H1 (cell line): ENCODE measurements around the gene HIPK2. TPM values are rescaled to one million over a fixed set of nuclear protein-coding genes. Genes with fewer than 3 reads are reported as not detected.

Experiments
- BCL11A ChIP-seq, 2 experiments: IDR thresholded peaks; one replicate each; pipeline ENCODE4 v1.6.1; 2011; ENCODE audit warnings: low read depth in 2 of 2, low read length in 2 of 2, mild to moderate bottlenecking in 2 of 2
- CBX8 ChIP-seq: fragments of 300-800, 300-1000 bp; sonication (generic); IDR thresholded peaks from 2 replicates; pipeline ENCODE4 v1.7.1; 2016; ENCODE audit warnings: low read depth, low read length, borderline replicate concordance
- POLR2A ChIP-seq, 2 experiments: IDR thresholded peaks; 1 replicate in 1 of 2; 2 replicates in 1 of 2; pipeline ENCODE4 v1.6.1; 2011; ENCODE audit warnings: low read depth in 2 of 2, low read length in 2 of 2, mild to moderate bottlenecking in 2 of 2; ENCODE audit errors: control extremely low read depth in 1 of 2
- RAD21 ChIP-seq, 2 experiments: IDR thresholded peaks in 1 of 2; conservative IDR thresholded peaks in 1 of 2; 2 replicates each; pipeline ENCODE4 v1.6.1; 2011; ENCODE audit warnings: low read depth in 2 of 2, low read length in 2 of 2, improper control_type of control experiment in 1 of 2, inconsistent platforms in 1 of 2, mild to moderate bottlenecking in 1 of 2, moderate library complexity in 1 of 2
- polyA plus RNA-seq, 7 experiments: library from polyadenylated mRNA; depleted of rRNA in 3 of 7; stranded (reverse) in 5 of 7; unstranded in 2 of 7; fragments of >200 nt in 5 of 7; fragments of 200-250 nt in 2 of 7; gene quantifications; 1 replicate in 5 of 7; 2 replicates in 1 of 7; 4 replicates in 1 of 7; pipeline versions ENCODE4 v1.2.1 to v1.2.3, GENCODE V29; 2011 to 2013; ENCODE audit warnings: missing spikeins in 2 of 7, mixed read lengths in 2 of 7
- total RNA-seq: library from RNA; stranded (reverse); fragmentation: NEBNext Ultra II Directional; extraction: Animal tissue kit (Norgen Biotek cat#: 25700); gene quantifications from 2 replicates; pipeline ENCODE4 v1.2.1, GENCODE V29; 2021
- TF ChIP-seq, protein P1 (sequence below): IDR thresholded peaks from 2 replicates; pipeline ENCODE4 v1.6.1; 2011; ENCODE audit warnings: low read length, improper control_type of control experiment
- TF ChIP-seq, protein P2 (sequence below): IDR thresholded peaks from 2 replicates; pipeline ENCODE4 v1.6.1; 2012; ENCODE audit warnings: inconsistent platforms

HIPK2 gene
- total and polyA plus RNA-seq, 2 of the 8 experiments (the other 6 are each of a cell fraction or from before 2014, with no cell fraction given): 8.3 to 24.3 TPM

DNA sequence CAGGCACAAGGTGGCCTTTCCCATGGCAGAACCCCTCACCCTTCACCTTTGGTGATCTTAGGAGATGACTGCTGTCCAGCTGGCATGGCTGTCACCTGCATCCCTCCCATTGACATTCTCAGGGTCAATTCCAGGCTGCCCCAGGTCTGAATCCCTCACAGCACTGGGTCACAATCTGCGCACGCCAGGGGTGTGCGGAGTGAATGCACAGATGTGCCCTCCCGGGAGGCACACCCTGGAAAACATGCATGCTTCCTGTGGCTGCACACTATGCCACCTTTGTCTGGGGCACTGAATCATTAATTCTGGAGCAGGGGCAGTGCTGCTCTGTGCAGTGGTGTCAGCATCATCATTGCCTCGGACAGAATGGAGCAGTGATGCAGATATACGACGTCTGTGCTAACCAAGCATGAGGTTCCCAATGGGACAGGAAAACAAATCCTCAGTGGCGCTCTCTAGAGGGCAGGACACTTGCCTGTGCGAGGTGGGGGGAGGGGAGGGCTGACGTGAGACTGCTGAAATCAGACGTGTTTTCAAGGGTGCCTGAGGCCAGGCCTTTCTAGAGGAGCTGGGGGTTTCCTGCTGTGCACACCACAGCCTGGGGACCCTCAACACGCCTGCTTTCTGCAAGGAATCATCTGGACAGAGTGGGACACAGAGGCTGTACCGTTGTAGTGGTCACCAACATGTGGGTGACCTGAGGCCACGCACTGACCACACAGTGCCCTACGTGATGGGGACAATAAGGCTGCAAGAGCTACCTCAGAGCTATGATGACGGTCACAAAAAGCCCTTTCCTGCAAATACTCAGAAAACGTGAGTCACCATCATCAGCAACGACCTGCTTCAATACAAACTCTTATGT is 77.9 kb downstream of the HIPK2 start (continued):
- TF ChIP-seq, protein P1, sequence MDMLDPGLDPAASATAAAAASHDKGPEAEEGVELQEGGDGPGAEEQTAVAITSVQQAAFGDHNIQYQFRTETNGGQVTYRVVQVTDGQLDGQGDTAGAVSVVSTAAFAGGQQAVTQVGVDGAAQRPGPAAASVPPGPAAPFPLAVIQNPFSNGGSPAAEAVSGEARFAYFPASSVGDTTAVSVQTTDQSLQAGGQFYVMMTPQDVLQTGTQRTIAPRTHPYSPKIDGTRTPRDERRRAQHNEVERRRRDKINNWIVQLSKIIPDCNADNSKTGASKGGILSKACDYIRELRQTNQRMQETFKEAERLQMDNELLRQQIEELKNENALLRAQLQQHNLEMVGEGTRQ: no peak
- peak; percentile 38 to 61; a peak in 3 of 4 replicates for TF ChIP-seq RAD21 (IDR thresholded peaks at IDR 0.05 in 1 of 2, conservative IDR thresholded peaks at IDR 0.05 in 1 of 2; ENCODE audit: low read depth in 2 of 2, low read length in 2 of 2)
- TF ChIP-seq POLR2A (IDR thresholded peaks at IDR 0.05; ENCODE audit: control extremely low read depth in 1 of 2, low read depth in 2 of 2, low read length in 2 of 2): no peak
- no peak for TF ChIP-seq CBX8
- TF ChIP-seq, protein P2, sequence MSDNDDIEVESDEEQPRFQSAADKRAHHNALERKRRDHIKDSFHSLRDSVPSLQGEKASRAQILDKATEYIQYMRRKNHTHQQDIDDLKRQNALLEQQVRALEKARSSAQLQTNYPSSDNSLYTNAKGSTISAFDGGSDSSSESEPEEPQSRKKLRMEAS: peak; percentile 47; the same call in 1 of the 2 replicates
- TF ChIP-seq BCL11A (IDR thresholded peaks at IDR 0.05; ENCODE audit: low read depth in 2 of 2, low read length in 2 of 2): no peak
